K562 (cell line): ENCODE measurements around the gene FRRS1. TPM values are rescaled to one million over a fixed set of nuclear protein-coding genes. Genes with fewer than 3 reads are reported as not detected.

Experiments used
- ATAC-seq: fragments of 200-7000 bp; cut with Tn5 transposase; 3 replicates; pipeline ENCODE4 v1.9.1; 2020; ENCODE audit warnings: moderate library complexity
- BruUV-seq: library from RNA; stranded (reverse); fragments of 400-500 nt; replicated peaks from 2 replicates; lab custom pipeline; 2021; lab: Mats Ljungman, UMichigan
- CTCF ChIA-PET: fragments of 300-600 bp; formaldehyde crosslinking; extraction: SDS; loops from one replicate; lab custom pipeline; 2021; ENCODE audit warnings: low intra/inter-chr PET ratio; lab: Yijun Ruan, JAX
- POLR2A ChIA-PET: fragments of 300-600, 350-650 bp; sonication (Branson Sonifier 250); formaldehyde crosslinking; extraction: SDS; loops from one replicate; lab custom pipeline; 2021; ENCODE audit warnings: antibody characterized with exemption, inconsistent platforms; lab: Yijun Ruan, JAX
- DNase-seq, 4 experiments: peaks; one replicate each; pipeline versions ENCODE4 v3.0.0 to v3.0.0-alpha.2; 2011 to 2018; ENCODE audit warnings: low spot score in 3 of 4, mixed read lengths in 3 of 4; ENCODE audit errors: extremely low read depth in 1 of 4
- FAIRE-seq: peaks from 2 replicates; lab custom pipeline; 2011; peaks lifted over from hg19 to GRCh38; lab: Jason Lieb, UNC
- H2AFZ ChIP-seq: 2 replicates; pipeline ENCODE4 v1.6.0; 2011; ENCODE audit warnings: low read depth, low read length, control low read depth, inconsistent platforms
- H3K27ac ChIP-seq: fragments of 200-600 bp; 3 replicates; pipeline ENCODE4 v1.8.0; 2011; ENCODE audit warnings: low read depth, mild to moderate bottlenecking, control low read depth, inconsistent platforms, low read length, moderate library complexity, mixed read lengths; ENCODE audit errors: extremely low read depth
- H3K27me3 ChIP-seq, 2 experiments: fragments of 300-600 bp in 1 of 2; 2 replicates in 1 of 2; 3 replicates in 1 of 2; pipeline versions ENCODE4 v1.6.0 to v1.8.0; 2011; ENCODE audit warnings: inconsistent platforms in 2 of 2, low read length in 2 of 2, mild to moderate bottlenecking in 1 of 2, mixed read lengths in 1 of 2, moderate library complexity in 1 of 2; ENCODE audit not compliant: control insufficient read depth in 2 of 2, insufficient read depth in 2 of 2
- H3K36me3 ChIP-seq: fragments of 300-600 bp; 3 replicates; pipeline ENCODE4 v1.8.0; 2011; ENCODE audit warnings: mild to moderate bottlenecking, low read length, inconsistent platforms; ENCODE audit not compliant: control insufficient read depth, insufficient read depth
- H3K4me1 ChIP-seq, 2 experiments: fragments of 200-600 bp in 1 of 2; replicated peaks in 1 of 2; 2 replicates in 1 of 2; 3 replicates in 1 of 2; pipeline versions ENCODE4 v1.5.1 to v1.8.0; 2011; ENCODE audit warnings: inconsistent platforms in 2 of 2, low read length in 2 of 2, mild to moderate bottlenecking in 1 of 2, mixed read lengths in 1 of 2, moderate library complexity in 1 of 2; ENCODE audit not compliant: control insufficient read depth in 2 of 2, insufficient read depth in 2 of 2
- H3K4me2 ChIP-seq: 2 replicates; pipeline ENCODE4 v1.6.1; 2011; ENCODE audit warnings: low read length, control low read depth, inconsistent platforms, mixed read lengths; ENCODE audit not compliant: insufficient read depth
- H3K4me3 ChIP-seq: fragments of 200-600 bp; sonication (generic), shearing (Covaris generic); 2 replicates; pipeline ENCODE4 v1.5.1; 2016; ENCODE audit warnings: control low read depth, inconsistent platforms
- H3K79me2 ChIP-seq: fragments of 200-600 bp; 3 replicates; pipeline ENCODE4 v1.8.0; 2011; ENCODE audit warnings: low read length, inconsistent platforms; ENCODE audit not compliant: control insufficient read depth, insufficient read depth
- H3K9ac ChIP-seq, 2 experiments: 2 replicates each; pipeline versions ENCODE4 v1.6.0 to v1.6.1; 2011; ENCODE audit warnings: low read depth in 2 of 2, low read length in 2 of 2, control low read depth in 1 of 2, inconsistent platforms in 1 of 2, mild to moderate bottlenecking in 1 of 2, mixed read lengths in 1 of 2; ENCODE audit not compliant: insufficient read depth in 1 of 2
- H3K9me1 ChIP-seq: one replicate; pipeline ENCODE4 v1.6.0; 2011; ENCODE audit warnings: inconsistent platforms, mild to moderate bottlenecking, low read length, moderate library complexity; ENCODE audit not compliant: control insufficient read depth, insufficient read depth
- H3K9me3 ChIP-seq: replicated peaks from 2 replicates; pipeline ENCODE4 v1.5.1; 2011; ENCODE audit warnings: low read depth, low read length, inconsistent platforms; ENCODE audit not compliant: control insufficient read depth, insufficient read depth
- H4K20me1 ChIP-seq: replicated peaks from 2 replicates; pipeline ENCODE4 v1.6.1; 2011; ENCODE audit warnings: low read length, inconsistent platforms, mixed read lengths; ENCODE audit not compliant: control insufficient read depth, insufficient read depth
- CEBPZ ChIP-seq: fragments of 150-350 bp; IDR thresholded peaks from 2 replicates; pipeline ENCODE4 v1.6.1; 2014; ENCODE audit warnings: low read depth, mild to moderate bottlenecking, low read length, borderline replicate concordance
- CHD2 ChIP-seq: IDR thresholded peaks from 2 replicates; pipeline ENCODE4 v1.6.1; 2011; ENCODE audit warnings: low read depth, low read length
- CREBBP ChIP-seq: IDR thresholded peaks from one replicate; pipeline ENCODE4 v1.6.1; 2012; ENCODE audit warnings: low read depth, mild to moderate bottlenecking, control low read depth, inconsistent platforms, low read length
- CUX1 ChIP-seq: fragments of 200-800 bp; sonication (Bioruptor generic); IDR thresholded peaks from 2 replicates; pipeline ENCODE4 v1.6.1; 2016; ENCODE audit warnings: missing genetic modification characterization, missing compliant biosample characterization
- JUNB ChIP-seq: fragments of 450-650 bp; formaldehyde crosslinking; conservative IDR thresholded peaks from 2 replicates; pipeline ENCODE4 v1.4.0; 2020; ENCODE audit warnings: mild to moderate bottlenecking
- NCOA1 ChIP-seq: fragments of 450-650 bp; IDR thresholded peaks from 2 replicates; pipeline ENCODE4 v1.6.1; 2016; ENCODE audit warnings: low read depth
- POU5F1 ChIP-seq: fragments of 150-350 bp; IDR thresholded peaks from 2 replicates; pipeline ENCODE4 v1.6.1; 2014; ENCODE audit warnings: borderline replicate concordance, low read length, low read depth, mild to moderate bottlenecking; ENCODE audit not compliant: partially characterized antibody
- SMAD3 ChIP-seq: fragments of 450-650 bp; formaldehyde crosslinking; conservative IDR thresholded peaks from 2 replicates; pipeline ENCODE4 v1.4.0; 2020; ENCODE audit warnings: mild to moderate bottlenecking
- SNAPC5 ChIP-seq: fragments of 250-450 bp; sonication (Bioruptor Pico); IDR thresholded peaks from 2 replicates; pipeline ENCODE4 v1.8.0; 2021; ENCODE audit warnings: moderate library complexity, mild to moderate bottlenecking, inconsistent platforms
- THRA ChIP-seq: fragments of 450-650 bp; IDR thresholded peaks from 2 replicates; pipeline ENCODE4 v1.6.1; 2017; ENCODE audit warnings: mild to moderate bottlenecking, moderate library complexity
- WGBS: fragments of 100-300 bp; shearing (Covaris generic); methylation state at CpG from one replicate; pipeline ENCODE4 v1.1.6; 2016; ENCODE audit warnings: low coverage, mixed read lengths; ENCODE audit not compliant: insufficient coverage; ENCODE audit errors: missing lambda C conversion rate; 5-methylcytosine and 5-hydroxymethylcytosine counted together
- in situ Hi-C: fragments of 300-500 bp; cut with MboI; formaldehyde crosslinking; loops from 4 replicates; pipeline ENCODE4 v1.15.0; 2018; ENCODE audit warnings: inconsistent platforms, mixed read lengths
- intact Hi-C: fragments of 100-400 bp; cut with micrococcal nuclease; formaldehyde crosslinking; loops from 2 replicates; pipeline ENCODE4 v1.14.2; 2022
- polyA plus RNA-seq, 8 experiments: library from polyadenylated mRNA; depleted of rRNA in 4 of 8; stranded (reverse) in 5 of 8; unstranded in 3 of 8; fragments of >200 nt; fragmentation: Nextera tagmentation in 2 of 8; fragmentation: Illumina TruSeq in 1 of 8; extraction: Ambion mirVana in 2 of 8; extraction: Trizol in 1 of 8; gene quantifications; 2 replicates each; pipeline versions ENCODE4 v1.2.1 to v1.2.3, GENCODE V29; 2011 to 2014; ENCODE audit warnings: inconsistent platforms in 1 of 8, missing spikeins in 1 of 8
- total RNA-seq, 7 experiments: library from RNA; depleted of rRNA in 6 of 7; stranded (reverse); fragments of >200 nt in 6 of 7; fragmentation: Illumina TruSeq in 2 of 7; extraction: Trizol in 2 of 7; gene quantifications; 2 replicates each; pipeline versions ENCODE4 v1.2.1 to v1.2.3, GENCODE V29; 2011 to 2021; ENCODE audit warnings: low replicate concordance in 1 of 7

Gene FRRS1
- total and polyA plus RNA-seq, 9 of the 15 experiments (the other 6 are each of a cell fraction or from before 2014, with no cell fraction given) = 0.87 to 54.0 (median 23.7) TPM

- H3K4me1 ChIP-seq = no peaks in the 10 kb centered on the region
- POLR2A ChIA-PET = interaction anchor here (0.7 to 3.1 kb wide), 5 partner anchors 9 to 52 kb away, joined by 3 to 10 read pairs (median 3); partner anchors contain the start of gene PALMD
- DNase-seq = no peak
- no peak overlapping the region for H3K9ac ChIP-seq
- 56% methylated on average over 3 of the region's 3 CpGs for WGBS
- TF ChIP-seq NCOA1 (no peak), JUNB (CRISPR knock-in tag) (no peak), CREBBP (no peak), CUX1 (CRISPR knock-in tag) (no peak), SNAPC5 (no peak), CHD2 (no peak), SMAD3 (no peak), CEBPZ (no peak), THRA (no peak), POU5F1 (no peak)
- no peaks in the 10 kb centered on the region for H4K20me1 ChIP-seq
- H3K9me3 ChIP-seq = no peaks in the 10 kb centered on the region
- H3K4me2 ChIP-seq = no peak overlapping the region
- BruUV-seq = no TSS peak
- intact Hi-C loops (no loop called here), in situ Hi-C loops (no loop called here)
- H2AFZ ChIP-seq = no peak overlapping the region
- no peak for FAIRE-seq
- no peaks in the 10 kb centered on the region for H3K27me3 ChIP-seq
- H3K27ac ChIP-seq = no peak overlapping the region
- no peak for ATAC-seq
- no peaks in the 10 kb centered on the region for H3K9me1 ChIP-seq
- no peaks in the 10 kb centered on the region for H3K36me3 ChIP-seq
- CTCF ChIA-PET = no interaction called here
- H3K4me3 ChIP-seq = no peak overlapping the region
- H3K79me2 ChIP-seq = no peaks in the 10 kb centered on the region
Measured at GRCh38 chr1:99662539-99663080, 103.8 kb downstream of the FRRS1 start.
